Measurements from ENCODE around the gene JPH2. TPM values are rescaled to one million over a fixed set of nuclear protein-coding genes. Genes with fewer than 3 reads are reported as not detected.
A peak's percentile ranks its signal among the peaks of the same experiment; 100 is the strongest.

JPH2 gene
- total RNA-seq, 1 experiment from 2014 or later, result 15.8 TPM

DNA sequence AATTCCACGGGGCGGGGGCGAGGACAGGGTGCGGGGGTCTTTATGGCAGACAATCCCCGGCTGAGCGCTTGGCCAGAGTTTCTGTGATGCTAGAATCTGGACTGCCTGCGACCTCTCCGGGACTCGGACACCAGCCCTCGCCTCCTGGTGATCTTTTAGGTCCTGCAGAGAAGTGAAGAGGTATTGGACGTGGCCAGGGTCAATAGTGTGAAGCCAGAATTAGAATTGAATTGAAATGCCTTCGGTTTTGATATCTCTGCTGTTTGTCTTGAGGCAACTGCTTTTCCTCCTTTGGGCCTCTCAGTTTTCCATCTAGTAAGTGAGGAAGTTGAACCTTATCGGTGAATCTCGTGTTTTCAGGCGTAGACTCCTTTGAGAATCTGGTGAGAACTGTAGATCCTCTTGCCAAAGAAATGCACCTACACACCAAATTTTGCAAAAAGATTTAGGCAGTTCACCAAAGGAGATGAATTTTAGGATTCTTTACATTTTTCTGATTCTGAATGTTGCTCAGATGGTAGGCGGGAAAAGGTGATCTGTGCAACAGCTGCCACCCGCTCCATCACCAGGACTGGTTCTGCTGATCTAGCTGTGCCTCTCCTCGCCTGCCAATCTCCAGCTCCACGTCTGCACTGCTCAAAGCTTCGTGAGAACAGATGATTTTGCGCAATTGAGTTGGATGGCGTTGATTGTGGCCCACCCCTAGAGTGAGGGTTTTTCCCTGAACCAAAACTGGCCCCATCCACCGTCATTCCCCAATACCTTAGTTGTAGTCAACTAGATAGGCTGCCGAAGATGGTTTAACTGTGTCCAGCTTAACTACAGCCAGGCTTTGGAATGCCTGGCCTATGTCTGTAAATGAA, 24.4 kb upstream of the JPH2 start:
- H4K20me1 ChIP-seq (ENCODE audit: low read length), result peaks cover 21% of the 10 kb centered on the region
- H3K9me3 ChIP-seq (ENCODE audit: low read length), result no peaks in the 10 kb centered on the region
- H3K4me1 ChIP-seq (ENCODE audit: insufficient read depth, low read length), result peaks cover 41% of the 10 kb centered on the region
- CTCF ChIA-PET, result no interaction called here
- H3F3A ChIP-seq (ENCODE audit: low read length, unreplicated experiment), result no peaks in the 10 kb centered on the region
- H3K9me2 ChIP-seq (replicated peaks; ENCODE audit: low read length), result no peaks in the 10 kb centered on the region
- H2AFZ ChIP-seq (ENCODE audit: low read length), result peak overlapping the region; percentile 66
- no peaks in the 10 kb centered on the region for H3K27me3 ChIP-seq (ENCODE audit: low read length)
- intact Hi-C loops (cut with micrococcal nuclease), result loop anchor here (5.0 to 10.0 kb wide), 2 partner anchors 367 to 521 kb away; no protein-coding TSS in a partner anchor
- DNase-seq (no peak), ATAC-seq (peak; percentile 7; the same call in 1 of the 2 replicates)
- H3K27ac ChIP-seq (ENCODE audit: low read length), result peak overlapping the region; percentile 35
- H3K36me3 ChIP-seq (ENCODE audit: low read depth, low read length), result peaks cover 1% of the 10 kb centered on the region; the same call in 1 of the 2 replicates
- peak overlapping the region; percentile 59 for H3K9ac ChIP-seq (ENCODE audit: low read length)
- POLR2A ChIA-PET (ENCODE audit: unreplicated experiment), result interaction anchor here (0.6 kb wide), 1 partner anchor 250 kb away, joined by 3 read pairs; no protein-coding TSS in a partner anchor
- H3K4me3 ChIP-seq (ENCODE audit: low read length), result peak overlapping the region; percentile 87
- TF ChIP-seq EZH2 (IDR thresholded peaks at IDR 0.05; ENCODE audit: low read length, unreplicated experiment), result no peak
- TF ChIP-seq CTCF (conservative IDR thresholded peaks at IDR 0.05; ENCODE audit: low read depth, low read length), result no peak
- no peak for TF ChIP-seq EZH2phosphoT487 (IDR thresholded peaks at IDR 0.05; ENCODE audit: borderline replicate concordance, low read length)
- H3K79me2 ChIP-seq (ENCODE audit: low read length), result peaks cover 52% of the 10 kb centered on the region
- TSS peak; percentile 85 for BruUV-seq (replicated peaks)
- peak overlapping the region; percentile 97 for H3K4me2 ChIP-seq (ENCODE audit: low read length)

DNA sequence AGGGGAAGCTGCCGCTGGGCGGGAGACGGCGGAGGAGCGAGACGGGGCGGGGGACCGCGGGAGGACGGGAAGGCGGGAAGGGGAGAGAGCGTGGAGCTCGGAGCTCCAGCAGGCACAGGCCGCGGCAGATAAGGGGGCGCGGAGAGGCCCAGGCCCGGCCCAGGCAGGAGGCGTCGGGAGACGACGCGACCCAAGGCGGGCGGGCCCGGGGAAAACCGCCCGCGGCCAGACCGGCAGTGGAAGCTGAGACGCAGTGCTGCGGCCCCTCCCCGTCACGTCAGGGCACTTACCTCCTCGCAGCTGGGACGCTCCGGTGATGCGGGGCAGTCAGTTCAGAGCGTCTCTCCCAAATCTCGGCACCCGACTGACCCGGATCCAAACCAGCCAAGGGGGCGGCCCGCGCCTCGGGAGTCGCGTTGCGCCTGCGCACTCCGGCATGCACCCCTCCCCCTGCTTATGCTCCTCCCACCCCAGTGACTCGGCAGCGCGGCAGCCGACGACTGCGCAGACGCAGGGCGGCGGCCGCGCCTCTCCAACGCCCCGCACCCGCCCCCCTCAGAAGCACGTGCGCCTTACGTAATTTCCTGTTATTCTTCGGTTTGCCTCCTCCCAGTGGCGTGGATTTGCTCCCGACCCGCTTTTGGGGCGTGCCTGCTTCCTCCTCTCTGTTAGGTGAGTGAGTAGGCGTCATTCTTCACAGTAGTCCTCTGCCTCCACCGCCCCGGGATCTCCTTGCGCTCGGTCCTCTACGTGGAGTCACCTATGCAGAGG, 23.6 kb upstream of the JPH2 start, which contains the start of gene OSER1:
Gene OSER1, minus strand, starts transcription at position 366 of the 771 bp plus-strand sequence. CDS start 3,814 bp downstream, outside the sequence.
- Histone ChIP-seq H2AFZ (ENCODE audit: low read length) (peak within 1 kb of the TSS; percentile 66), H3K9ac (ENCODE audit: low read length) (peak within 1 kb of the TSS; percentile 87), H3F3A (ENCODE audit: low read length, unreplicated experiment) (no peaks in the 10 kb centered on the region), H3K4me2 (ENCODE audit: low read length) (peak within 1 kb of the TSS; percentile 97), H3K36me3 (ENCODE audit: low read depth, low read length) (peaks cover 7% of the 10 kb centered on the region), H3K9me3 (ENCODE audit: low read length) (no peaks in the 10 kb centered on the region), H4K20me1 (ENCODE audit: low read length) (peaks cover 21% of the 10 kb centered on the region), H3K4me3 (ENCODE audit: low read length) (peak within 1 kb of the TSS; percentile 87), H3K79me2 (ENCODE audit: low read length) (peaks cover 60% of the 10 kb centered on the region), H3K27ac (ENCODE audit: low read length) (peak within 1 kb of the TSS; percentile 77), H3K27me3 (ENCODE audit: low read length) (no peaks in the 10 kb centered on the region), H3K4me1 (ENCODE audit: insufficient read depth, low read length) (peaks cover 48% of the 10 kb centered on the region), H3K9me2 (replicated peaks; ENCODE audit: low read length) (no peaks in the 10 kb centered on the region)
- TF ChIP-seq CTCF (conservative IDR thresholded peaks at IDR 0.05; ENCODE audit: low read depth, low read length), result no peak
- TF ChIP-seq EZH2phosphoT487 (IDR thresholded peaks at IDR 0.05; ENCODE audit: borderline replicate concordance, low read length), result no peak
- TF ChIP-seq EZH2 (IDR thresholded peaks at IDR 0.05; ENCODE audit: low read length, unreplicated experiment), result no peak
- ChIA-PET CTCF (no interaction called here), POLR2A (ENCODE audit: unreplicated experiment) (interaction anchor here (0.6 kb wide), 2 partner anchors 61 to 701 kb away, joined by 3 to 5 read pairs; no protein-coding TSS in a partner anchor)
- peak; percentile 99 for DNase-seq
- no TSS peak for BruUV-seq (replicated peaks)
- ATAC-seq, result peak; percentile 80
- intact Hi-C loops (cut with micrococcal nuclease), result loop anchor here (5.0 to 10.0 kb wide), 2 partner anchors 366 to 522 kb away; no protein-coding TSS in a partner anchor

Data from PC-3 (cell line).